PC-9 (cell line): Measurements from ENCODE around the gene HSD17B4. TPM values are rescaled to one million over a fixed set of nuclear protein-coding genes. Genes with fewer than 3 reads are reported as not detected.

Source experiments
- BruUV-seq: library from RNA; stranded (reverse); fragments of 400-500 nt; replicated peaks from 2 replicates; lab custom pipeline; 2021; lab: Mats Ljungman, UMichigan
- CTCF ChIA-PET: fragments of 300-600 bp; sonication (Branson Sonifier 250); formaldehyde crosslinking; loops from one replicate; lab custom pipeline; 2022; ENCODE audit warnings: antibody characterized with exemption; lab: Charles Lee
- POLR2A ChIA-PET: fragments of 300-600 bp; sonication (Branson Sonifier 250); formaldehyde crosslinking; loops from one replicate; lab custom pipeline; 2022; ENCODE audit warnings: antibody characterized with exemption; ENCODE audit not compliant: unreplicated experiment; lab: Charles Lee
- DNase-seq, 2 experiments: peaks; one replicate each; pipeline versions ENCODE4 v3.0.0 to v3.0.0-alpha.2; 2015 to 2022; ENCODE audit warnings: mixed read lengths in 1 of 2
- H2AFZ ChIP-seq: fragments of 200-600 bp; sonication (generic); 2 replicates; pipeline ENCODE4 v1.8.1; 2017; ENCODE audit warnings: antibody characterized with exemption
- H3F3A ChIP-seq: fragments of 200-600 bp; sonication (generic); 2 replicates; pipeline ENCODE4 v1.8.1; 2017; ENCODE audit warnings: antibody characterized with exemption, mild to moderate bottlenecking, low read depth; ENCODE audit not compliant: insufficient read depth
- H3K27ac ChIP-seq: fragments of 200-600 bp; sonication (generic); 2 replicates; pipeline ENCODE4 v1.6.1; 2016; ENCODE audit warnings: mixed run types
- H3K27me3 ChIP-seq: fragments of 200-600 bp; sonication (generic); 2 replicates; pipeline ENCODE4 v1.6.1; 2016; ENCODE audit warnings: low read depth, mixed run types; ENCODE audit not compliant: insufficient read depth
- H3K36me3 ChIP-seq: fragments of 200-600 bp; sonication (generic); 2 replicates; pipeline ENCODE4 v1.6.1; 2016; ENCODE audit warnings: low read depth, mixed run types
- H3K4me1 ChIP-seq: fragments of 200-600 bp; sonication (generic); replicated peaks from 2 replicates; pipeline ENCODE4 v1.6.1; 2016; ENCODE audit warnings: mixed run types; ENCODE audit not compliant: insufficient read depth
- H3K4me2 ChIP-seq: fragments of 200-600 bp; sonication (generic); 2 replicates; pipeline ENCODE4 v1.6.1; 2017; ENCODE audit warnings: mixed run types
- H3K4me3 ChIP-seq: fragments of 200-600 bp; sonication (generic); 2 replicates; pipeline ENCODE4 v1.6.1; 2016; ENCODE audit warnings: mixed run types
- H3K79me2 ChIP-seq: fragments of 200-600 bp; sonication (generic); 2 replicates; pipeline ENCODE4 v1.6.1; 2017; ENCODE audit warnings: low read depth, mixed run types
- H3K9me2 ChIP-seq: fragments of 200-600 bp; sonication (generic); 2 replicates; pipeline ENCODE4 v1.8.1; 2017; ENCODE audit warnings: mild to moderate bottlenecking; ENCODE audit not compliant: insufficient read depth
- H3K9me3 ChIP-seq: fragments of 200-600 bp; sonication (generic); 2 replicates; pipeline ENCODE4 v1.8.1; 2016; ENCODE audit warnings: low read depth; ENCODE audit not compliant: insufficient read depth
- H4K20me1 ChIP-seq: fragments of 200-600 bp; sonication (generic); 2 replicates; pipeline ENCODE4 v1.8.1; 2017; ENCODE audit not compliant: insufficient read depth
- CTCF ChIP-seq: fragments of 200-600 bp; sonication (generic); conservative IDR thresholded peaks from 2 replicates; pipeline ENCODE4 v1.6.1; 2017; ENCODE audit warnings: mixed run types, antibody characterized with exemption, mild to moderate bottlenecking, moderate library complexity
- EZH2 ChIP-seq: fragments of 200-600 bp; sonication (generic); IDR thresholded peaks from 2 replicates; pipeline ENCODE4 v1.8.0; 2017; ENCODE audit warnings: antibody characterized with exemption, low read depth
- intact Hi-C: fragments of 100-400 bp; cut with micrococcal nuclease; formaldehyde crosslinking; loops from one replicate; pipeline ENCODE4 v1.10.0; 2022; ENCODE audit not compliant: unreplicated experiment
- total RNA-seq: library from RNA; stranded (reverse); gene quantifications from 2 replicates; pipeline ENCODE4 v1.2.3, GENCODE V29; 2021

The HSD17B4 gene
- total RNA-seq, 1 experiment from 2014 or later, result 148 TPM

GRCh38 chr5:119451561-119451960, 736 bp upstream of the HSD17B4 start:
- H3K36me3 ChIP-seq, result no peaks in the 10 kb centered on the region
- no peaks in the 10 kb centered on the region for H4K20me1 ChIP-seq
- no peak overlapping the region; the same call in 1 of the 2 replicates for H3K4me3 ChIP-seq
- H3K4me2 ChIP-seq, result peak overlapping the region; percentile 89; the same call in 1 of the 2 replicates
- CTCF ChIA-PET, result interaction anchor here (0.6 kb wide), 2 partner anchors 76 to 96 kb away, joined by 3 to 7 read pairs; partner anchors contain the start of gene TNFAIP8
- no peaks in the 10 kb centered on the region for H3F3A ChIP-seq
- intact Hi-C loops, result loop anchor here (5.0 kb wide), 1 partner anchor 464 kb away; the partner anchor contains the start of gene DTWD2
- peaks cover 9% of the 10 kb centered on the region for H3K4me1 ChIP-seq
- H3K27me3 ChIP-seq, result no peaks in the 10 kb centered on the region
- TF ChIP-seq CTCF (no peak), EZH2 (no peak)
- H2AFZ ChIP-seq, result no peak overlapping the region
- H3K27ac ChIP-seq, result no peak overlapping the region
- no peak for DNase-seq
- BruUV-seq, result no TSS peak
- H3K9me3 ChIP-seq, result no peaks in the 10 kb centered on the region
- no peaks in the 10 kb centered on the region for H3K9me2 ChIP-seq
- H3K79me2 ChIP-seq, result peaks cover 12% of the 10 kb centered on the region; the same call in 1 of the 2 replicates
- POLR2A ChIA-PET, result interaction anchor here (0.6 kb wide), 2 partner anchors 96 to 174 kb away, joined by 6 to 9 read pairs; partner anchors contain the start of gene TNFAIP8

- no peak for TF ChIP-seq EZH2
- TF ChIP-seq CTCF, result no peak
- Histone ChIP-seq H3K9me2 (no peaks in the 10 kb centered on the region), H3K27ac (0 out of 2 replicates have a peak overlapping the region, but pooled peaks have one; percentile 78), H3K36me3 (no peaks in the 10 kb centered on the region), H3K4me1 (peaks cover 9% of the 10 kb centered on the region), H3K27me3 (no peaks in the 10 kb centered on the region), H3K4me3 (peak overlapping the region; percentile 79; the same call in 1 of the 2 replicates), H3K79me2 (peaks cover 12% of the 10 kb centered on the region; the same call in 1 of the 2 replicates), H3K9me3 (no peaks in the 10 kb centered on the region), H4K20me1 (no peaks in the 10 kb centered on the region), H3F3A (no peaks in the 10 kb centered on the region), H3K4me2 (peak overlapping the region; percentile 89), H2AFZ (peak overlapping the region; percentile 96)
- TSS peak; percentile 21 for BruUV-seq
- CTCF ChIA-PET, result no interaction called here
- intact Hi-C loops, result loop anchor here (2.0 to 5.0 kb wide), 2 partner anchors 33 to 465 kb away; partner anchors contain the start of gene DTWD2
- DNase-seq, result no peak
- POLR2A ChIA-PET, result interaction anchor here (0.6 kb wide), 1 partner anchor 175 kb away, joined by 6 read pairs; no protein-coding TSS in a partner anchor
These were observed 281 bp upstream of the HSD17B4 start for GRCh38 chr5:119452060-119452372.

- Histone ChIP-seq H3K27ac (peak overlapping the region; percentile 78), H3K9me2 (no peaks in the 10 kb centered on the region), H3K27me3 (no peaks in the 10 kb centered on the region), H3F3A (no peaks in the 10 kb centered on the region), H3K36me3 (no peaks in the 10 kb centered on the region), H3K4me3 (peak overlapping the region; percentile 79), H3K4me1 (peaks cover 9% of the 10 kb centered on the region), H2AFZ (peak overlapping the region; percentile 96), H4K20me1 (no peaks in the 10 kb centered on the region), H3K4me2 (peak overlapping the region; percentile 89), H3K9me3 (no peaks in the 10 kb centered on the region), H3K79me2 (peaks cover 12% of the 10 kb centered on the region; the same call in 1 of the 2 replicates)
- intact Hi-C loops, result loop anchor here (2.0 to 5.0 kb wide), 2 partner anchors 34 to 466 kb away; partner anchors contain the start of gene DTWD2
- ChIA-PET CTCF (no interaction called here), POLR2A (interaction anchor here (0.8 kb wide), 1 partner anchor 1076 kb away, joined by 9 read pairs; no protein-coding TSS in a partner anchor)
- DNase-seq, result no peak
- TSS peak; percentile 60 for BruUV-seq
- TF ChIP-seq CTCF (no peak), EZH2 (no peak)
These were observed 710 bp downstream of the HSD17B4 start for GRCh38 chr5:119453040-119453373.
